CD14-positive monocyte (primary cell): ENCODE results near the gene CCDC149. TPM values are rescaled to one million over a fixed set of nuclear protein-coding genes. Genes with fewer than 3 reads are reported as not detected.

ENCODE experiments used
- DNase-seq, 3 donors: peaks; one replicate each; pipeline ENCODE4 v3.0.0-alpha.2; 2011 to 2022
- H2AFZ ChIP-seq: 2 replicates; pipeline ENCODE4 v1.6.0; 2012; ENCODE audit warnings: mild to moderate bottlenecking, low read depth, low read length, inconsistent platforms; ENCODE audit not compliant: insufficient read depth, poor library complexity, severe bottlenecking
- H3K27ac ChIP-seq, 2 donors: 1 replicate in 1 of 2; 2 replicates in 1 of 2; pipeline ENCODE4 v1.5.1; 2012 to 2013; ENCODE audit warnings: low read length in 2 of 2, control low read depth in 1 of 2, inconsistent platforms in 1 of 2, low read depth in 1 of 2, mild to moderate bottlenecking in 1 of 2
- H3K27me3 ChIP-seq, 2 donors: one replicate each; pipeline versions ENCODE4 v1.6.0 to v1.6.1; 2011 to 2013; ENCODE audit warnings: low read length in 2 of 2; ENCODE audit not compliant: control insufficient read depth in 2 of 2, insufficient read depth in 2 of 2
- H3K36me3 ChIP-seq, 2 donors: replicated peaks in 1 of 2; 1 replicate in 1 of 2; 2 replicates in 1 of 2; pipeline versions ENCODE4 v1.5.1 to v1.6.1; 2012 to 2013; ENCODE audit warnings: low read length in 2 of 2, control low read depth in 1 of 2, inconsistent platforms in 1 of 2, mild to moderate bottlenecking in 1 of 2; ENCODE audit not compliant: insufficient read depth in 2 of 2, control insufficient read depth in 1 of 2
- H3K4me1 ChIP-seq, 2 donors: 1 replicate in 1 of 2; 2 replicates in 1 of 2; pipeline versions ENCODE4 v1.5.1 to v1.6.1; 2012 to 2013; ENCODE audit warnings: low read length in 2 of 2, control low read depth in 1 of 2, inconsistent platforms in 1 of 2, mild to moderate bottlenecking in 1 of 2, moderate library complexity in 1 of 2; ENCODE audit not compliant: insufficient read depth in 2 of 2, control insufficient read depth in 1 of 2
- H3K4me2 ChIP-seq: replicated peaks from 2 replicates; pipeline ENCODE3; 2012; ENCODE audit warnings: low read length, moderate library complexity, mild to moderate bottlenecking; ENCODE audit not compliant: poor library complexity, severe bottlenecking; ENCODE audit errors: extremely low read depth
- H3K4me3 ChIP-seq, 3 experiments: fragments of 200-600 bp in 1 of 3; sonication (generic) in 1 of 3; replicated peaks in 1 of 3; 1 replicate in 2 of 3; 2 replicates in 1 of 3; pipeline ENCODE4 v1.5.1; 2011 to 2013; ENCODE audit warnings: low read length in 3 of 3, mild to moderate bottlenecking in 3 of 3, control low read depth in 2 of 3, low read depth in 2 of 3, inconsistent platforms in 1 of 3, moderate library complexity in 1 of 3
- H3K79me2 ChIP-seq: 2 replicates; pipeline ENCODE4 v1.6.0; 2012; ENCODE audit warnings: mild to moderate bottlenecking, control low read depth, inconsistent platforms, low read length, moderate library complexity; ENCODE audit not compliant: insufficient read depth
- H3K9ac ChIP-seq: 2 replicates; pipeline ENCODE4 v1.6.0; 2017; ENCODE audit warnings: low read length, mild to moderate bottlenecking; ENCODE audit not compliant: insufficient read depth, poor library complexity, severe bottlenecking
- H3K9me3 ChIP-seq, 2 donors: replicated peaks in 1 of 2; 1 replicate in 1 of 2; 2 replicates in 1 of 2; pipeline versions ENCODE4 v1.5.1 to v1.6.1; 2012 to 2013; ENCODE audit warnings: low read length in 2 of 2, control low read depth in 1 of 2; ENCODE audit not compliant: control insufficient read depth in 1 of 2, insufficient read depth in 1 of 2
- H4K20me1 ChIP-seq: 2 replicates; pipeline ENCODE4 v1.6.0; 2012; ENCODE audit warnings: mild to moderate bottlenecking, low read length, control low read depth, moderate library complexity; ENCODE audit not compliant: insufficient read depth
- H3K27ac Mint-ChIP-seq, 7 donors: one replicate each; pipeline ENCODE4 v1.8.0; 2020; ENCODE audit warnings: mild to moderate bottlenecking in 7 of 7, mixed read lengths in 7 of 7, moderate library complexity in 6 of 7, inconsistent platforms in 2 of 7
- H3K27me3 Mint-ChIP-seq, 3 donors: one replicate each; pipeline ENCODE4 v1.8.0; 2021 to 2022; ENCODE audit warnings: low read depth in 3 of 3, mild to moderate bottlenecking in 3 of 3, mixed read lengths in 3 of 3, moderate library complexity in 3 of 3, inconsistent platforms in 1 of 3
- H3K36me3 Mint-ChIP-seq, 2 donors: one replicate each; pipeline ENCODE4 v1.8.0; 2020; ENCODE audit warnings: mixed read lengths in 2 of 2, inconsistent platforms in 1 of 2, mild to moderate bottlenecking in 1 of 2
- H3K4me1 Mint-ChIP-seq: one replicate; pipeline ENCODE4 v1.8.0; 2020; ENCODE audit warnings: mild to moderate bottlenecking, mixed read lengths
- H3K4me3 Mint-ChIP-seq, 2 donors: one replicate each; pipeline ENCODE4 v1.8.0; 2020; ENCODE audit warnings: mild to moderate bottlenecking in 2 of 2, mixed read lengths in 2 of 2, moderate library complexity in 1 of 2
- H3K9me3 Mint-ChIP-seq, 7 donors: one replicate each; pipeline ENCODE4 v1.8.0; 2020 to 2022; ENCODE audit warnings: mixed read lengths in 7 of 7, mild to moderate bottlenecking in 6 of 7, moderate library complexity in 6 of 7, inconsistent platforms in 2 of 7
- WGBS: methylation state at CpG from one replicate; pipeline ENCODE4 v1.1.5; 2013; ENCODE audit warnings: missing lambda C conversion rate; ENCODE audit not compliant: insufficient coverage; 5-methylcytosine and 5-hydroxymethylcytosine counted together
- intact Hi-C, 2 donors: fragments of 100-400 bp; cut with micrococcal nuclease; formaldehyde crosslinking; loops; one replicate each; pipeline versions ENCODE4 v1.15.0 to v1.15.1; 2023
- polyA plus RNA-seq, 3 donors: library from polyadenylated mRNA; depleted of rRNA in 1 of 3; unstranded in 2 of 3; stranded (reverse) in 1 of 3; fragments of 300-500 nt in 2 of 3; fragments of >200 nt in 1 of 3; fragmentation: Illumina TruSeq in 2 of 3; gene quantifications; 1 replicate in 2 of 3; 2 replicates in 1 of 3; pipeline ENCODE4 v1.2.3, GENCODE V29; 2012 to 2021
- TF ChIP-seq, protein P1 (sequence below): fragments of 200-600 bp; IDR thresholded peaks from one replicate; pipeline ENCODE4 v1.8.0; 2022; ENCODE audit warnings: antibody characterized with exemption, mild to moderate bottlenecking

The CCDC149 gene
- polyA plus RNA-seq, 3 donors: 5.5 to 15.8 (median 14.9) TPM

DNA sequence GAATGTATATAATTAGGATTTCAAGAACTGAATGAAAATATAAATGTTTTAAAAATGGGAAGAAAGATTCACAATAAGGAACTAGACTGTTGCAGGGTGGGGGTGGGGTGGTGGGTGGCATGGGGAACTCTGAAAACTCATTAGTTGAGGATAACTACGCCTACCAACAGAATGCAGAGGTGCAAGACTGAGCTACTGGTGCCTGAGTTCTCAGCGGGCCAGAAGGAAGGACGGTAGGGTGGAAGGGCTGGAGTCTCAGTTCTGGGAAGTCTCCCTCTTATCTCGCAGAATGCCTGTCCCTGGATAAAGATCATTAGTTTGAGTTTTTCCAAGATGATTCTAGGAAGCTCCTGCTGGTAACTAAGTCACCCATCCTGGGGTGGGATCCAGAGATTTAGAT lies 118.8 kb downstream of the CCDC149 start:
- TF ChIP-seq, protein P1, sequence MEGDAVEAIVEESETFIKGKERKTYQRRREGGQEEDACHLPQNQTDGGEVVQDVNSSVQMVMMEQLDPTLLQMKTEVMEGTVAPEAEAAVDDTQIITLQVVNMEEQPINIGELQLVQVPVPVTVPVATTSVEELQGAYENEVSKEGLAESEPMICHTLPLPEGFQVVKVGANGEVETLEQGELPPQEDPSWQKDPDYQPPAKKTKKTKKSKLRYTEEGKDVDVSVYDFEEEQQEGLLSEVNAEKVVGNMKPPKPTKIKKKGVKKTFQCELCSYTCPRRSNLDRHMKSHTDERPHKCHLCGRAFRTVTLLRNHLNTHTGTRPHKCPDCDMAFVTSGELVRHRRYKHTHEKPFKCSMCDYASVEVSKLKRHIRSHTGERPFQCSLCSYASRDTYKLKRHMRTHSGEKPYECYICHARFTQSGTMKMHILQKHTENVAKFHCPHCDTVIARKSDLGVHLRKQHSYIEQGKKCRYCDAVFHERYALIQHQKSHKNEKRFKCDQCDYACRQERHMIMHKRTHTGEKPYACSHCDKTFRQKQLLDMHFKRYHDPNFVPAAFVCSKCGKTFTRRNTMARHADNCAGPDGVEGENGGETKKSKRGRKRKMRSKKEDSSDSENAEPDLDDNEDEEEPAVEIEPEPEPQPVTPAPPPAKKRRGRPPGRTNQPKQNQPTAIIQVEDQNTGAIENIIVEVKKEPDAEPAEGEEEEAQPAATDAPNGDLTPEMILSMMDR: no peak
- Histone ChIP-seq H3K9ac (no peak overlapping the region), H3K4me2 (peak overlapping the region; percentile 43), H3K4me1 (peaks cover 18% of the 10 kb centered on the region in 2 donors), H3K9me3 (no peaks in the 10 kb centered on the region), H3K79me2 (no peaks in the 10 kb centered on the region), H2AFZ (peak overlapping the region; percentile 17), H3K27ac (peak overlapping the region in 1 of 2 donors; percentile 2), H3K4me3 (peak overlapping the region in 2 of 3 experiments; percentile 29 to 44), H3K27me3 (peaks cover 16 to 25% of the 10 kb centered on the region in 2 donors), H3K36me3 (no peaks in the 10 kb centered on the region), H4K20me1 (no peaks in the 10 kb centered on the region)
- Mint-ChIP-seq H3K4me1 (peaks cover 23% of the 10 kb centered on the region), H3K27me3 (peaks cover 16 to 22% (median 22%) of the 10 kb centered on the region in 3 donors), H3K9me3 (peaks cover 0 to 6% (median 2%) of the 10 kb centered on the region in 7 donors), H3K36me3 (peaks cover 0 to 6% of the 10 kb centered on the region in 2 donors), H3K4me3 (peak overlapping the region; percentile 52 to 80), H3K27ac (peak overlapping the region in 1 of 7 donors; percentile 56)
- intact Hi-C loops: no loop called here
- DNase-seq: peak in 2 of 3 donors; percentile 5 to 18
- WGBS: 25% methylated on average over 4 of the region's 4 CpGs

DNA sequence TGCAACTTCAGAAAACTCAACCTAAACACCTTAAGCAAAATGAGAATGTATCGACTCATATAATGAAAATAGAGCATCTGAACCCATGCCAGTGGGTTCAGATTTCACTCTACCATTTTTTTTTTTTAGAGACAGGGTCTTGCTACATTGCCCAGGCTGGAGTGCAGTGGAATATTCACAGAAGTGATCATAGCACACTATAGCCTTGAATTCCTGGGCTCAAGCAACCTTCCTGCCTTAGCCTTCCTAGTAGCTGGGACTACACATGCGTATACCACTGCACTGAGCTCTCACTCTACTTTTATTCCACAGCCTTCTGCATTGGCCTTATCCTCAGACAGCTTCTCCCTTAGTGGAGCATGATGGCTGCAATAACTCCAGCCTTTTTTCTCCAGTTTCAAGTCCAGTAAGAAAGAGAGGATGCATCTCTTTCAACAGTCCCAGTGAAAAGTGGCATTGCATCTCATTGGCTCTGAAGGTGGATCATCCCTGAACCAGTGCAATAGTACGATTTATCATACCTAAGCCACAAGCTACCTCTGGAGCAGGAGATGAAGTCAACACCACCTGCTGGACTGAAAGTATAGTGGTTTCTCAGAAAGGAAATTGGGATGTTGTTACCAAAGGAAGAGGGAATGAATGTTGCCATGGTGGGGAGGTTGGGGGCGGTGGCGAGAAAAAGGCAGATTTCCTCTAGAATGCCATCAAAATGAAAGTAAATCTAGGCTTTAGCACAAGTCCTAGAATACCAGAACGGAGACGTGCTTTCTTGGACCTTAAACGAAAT lies 119.4 kb downstream of the CCDC149 start:
- Mint-ChIP-seq H3K27ac (peak overlapping the region in 2 of 7 donors; percentile 32), H3K9me3 (peaks cover 2 to 6% (median 4%) of the 10 kb centered on the region in 7 donors), H3K36me3 (peaks cover 0 to 2% of the 10 kb centered on the region in 2 donors), H3K27me3 (peaks cover 10 to 16% (median 15%) of the 10 kb centered on the region in 3 donors), H3K4me1 (peaks cover 23% of the 10 kb centered on the region), H3K4me3 (peak overlapping the region; percentile 52 to 80)
- H3K4me1 ChIP-seq: peaks cover 18% of the 10 kb centered on the region in 2 donors
- no peaks in the 10 kb centered on the region for H3K9me3 ChIP-seq
- peak overlapping the region in 2 of 3 experiments; percentile 29 to 44 for H3K4me3 ChIP-seq
- WGBS: 36% methylated on average over 7 of the region's 8 CpGs
- H3K27ac ChIP-seq: peak overlapping the region in 1 of 2 donors; percentile 2
- TF ChIP-seq, protein P1: no peak
- intact Hi-C loops: no loop called here
- H3K36me3 ChIP-seq: no peaks in the 10 kb centered on the region
- peak overlapping the region; percentile 43 for H3K4me2 ChIP-seq
- no peak for DNase-seq
- peaks cover 9 to 18% of the 10 kb centered on the region in 2 donors for H3K27me3 ChIP-seq
- H3K9ac ChIP-seq: no peak overlapping the region
- no peaks in the 10 kb centered on the region for H4K20me1 ChIP-seq
- H3K79me2 ChIP-seq: no peaks in the 10 kb centered on the region
- H2AFZ ChIP-seq: peak overlapping the region; percentile 17
